ENCODE measurements around the gene CLPTM1.

CLPTM1 gene

GRCh38 chr19:45011959-45012358, 56.8 kb downstream of the CLPTM1 start:
- DNase-seq (ENCODE audit: low read depth), result no peak

DNA sequence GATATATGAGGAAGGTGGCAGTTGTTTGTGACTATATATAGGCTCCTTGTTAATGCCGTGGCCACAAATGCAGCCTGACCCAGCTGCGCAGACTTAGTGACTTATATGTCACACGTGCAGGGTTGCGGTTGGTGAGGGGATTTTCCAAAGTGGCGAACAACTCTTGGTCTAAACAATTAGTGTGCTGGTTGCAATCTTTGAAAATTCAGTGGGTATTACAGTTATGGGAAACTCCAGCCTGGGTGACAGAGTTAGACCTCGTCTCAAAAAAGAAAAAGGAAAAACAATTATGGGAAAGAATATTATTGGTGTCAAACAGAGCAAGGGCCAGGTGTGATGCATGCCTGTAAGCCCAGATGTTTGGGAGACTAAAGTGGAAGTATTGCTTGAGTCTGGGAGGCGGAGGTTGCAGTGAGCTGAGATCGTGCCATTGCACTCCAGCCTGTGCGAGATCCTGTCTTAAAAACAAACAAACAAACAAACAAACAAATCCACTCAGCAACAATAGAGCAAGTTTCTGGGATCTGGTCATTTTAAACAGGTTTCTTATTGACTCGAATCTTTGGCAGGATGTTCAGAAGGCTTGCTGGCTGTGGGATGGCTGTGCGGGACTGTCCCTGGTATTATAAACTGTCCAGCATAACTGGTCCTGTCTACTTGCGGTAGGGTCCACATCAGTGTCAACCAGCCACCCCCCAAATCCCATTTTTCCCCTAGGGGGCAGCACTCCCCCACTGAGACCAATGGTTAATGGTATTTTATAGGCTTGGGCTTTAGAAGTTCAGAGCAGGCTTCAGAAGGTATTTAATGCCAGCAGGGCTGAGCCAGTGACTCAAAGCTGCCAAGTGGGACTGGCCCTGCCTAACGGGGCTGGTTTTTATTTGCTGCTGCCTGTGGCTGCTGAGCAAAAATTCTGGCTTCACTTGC, 61.5 kb downstream of the CLPTM1 start:
- peak; percentile 42 for DNase-seq (ENCODE audit: low read depth)

GRCh38 chr19:45019187-45019586, 64.0 kb downstream of the CLPTM1 start:
- no peak for DNase-seq (ENCODE audit: low read depth)

DNA sequence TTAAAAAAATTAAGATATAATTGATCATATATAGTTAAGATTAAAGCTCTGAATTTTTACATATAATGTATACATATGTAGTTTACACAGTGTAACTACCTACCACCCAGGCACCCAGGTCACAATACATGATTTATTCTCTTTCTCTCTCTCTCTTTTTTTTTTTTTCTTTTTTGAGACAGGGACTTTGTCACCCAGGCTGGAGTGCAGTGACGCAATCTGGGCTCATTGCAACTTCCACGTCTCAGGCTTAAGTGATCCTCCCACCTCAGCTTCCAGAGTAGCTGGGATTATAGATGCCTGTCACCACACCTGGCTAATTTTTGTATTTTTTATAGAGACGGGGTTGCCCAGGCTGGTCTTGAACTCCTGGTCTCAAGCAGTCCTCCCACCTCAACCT, 64.9 kb downstream of the CLPTM1 start:
- no peak for DNase-seq (ENCODE audit: low read depth)

GRCh38 chr19:45021971-45022370, 66.8 kb downstream of the CLPTM1 start:
- DNase-seq (ENCODE audit: low read depth), result no peak

DNA sequence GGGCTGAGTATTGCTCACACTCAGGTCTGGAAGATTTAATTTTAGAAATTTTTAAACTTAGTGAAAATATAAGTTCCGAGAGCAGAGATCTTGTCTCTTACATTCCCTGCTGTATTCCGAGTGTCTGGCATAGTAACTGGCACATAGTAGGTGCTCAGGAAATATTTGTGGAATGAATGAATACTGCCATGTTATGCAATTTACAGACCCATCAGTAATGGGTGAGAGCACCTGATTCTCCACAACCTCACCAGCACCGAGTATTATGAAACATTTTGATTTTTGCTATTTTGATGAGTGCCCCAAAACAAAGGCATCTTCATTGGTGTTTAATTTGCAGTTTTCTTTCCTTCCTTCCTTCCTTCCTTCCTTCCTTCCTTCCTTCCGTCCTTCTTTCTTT, 67.9 kb downstream of the CLPTM1 start:
- no peak for DNase-seq (ENCODE audit: low read depth)

- no peak for DNase-seq (ENCODE audit: low read depth)
Observed at GRCh38 chr19:45025264-45025663, 70.1 kb downstream of the CLPTM1 start.

GRCh38 chr19:45027371-45027770, 72.2 kb downstream of the CLPTM1 start:
- no peak for DNase-seq (ENCODE audit: low read depth)

DNA sequence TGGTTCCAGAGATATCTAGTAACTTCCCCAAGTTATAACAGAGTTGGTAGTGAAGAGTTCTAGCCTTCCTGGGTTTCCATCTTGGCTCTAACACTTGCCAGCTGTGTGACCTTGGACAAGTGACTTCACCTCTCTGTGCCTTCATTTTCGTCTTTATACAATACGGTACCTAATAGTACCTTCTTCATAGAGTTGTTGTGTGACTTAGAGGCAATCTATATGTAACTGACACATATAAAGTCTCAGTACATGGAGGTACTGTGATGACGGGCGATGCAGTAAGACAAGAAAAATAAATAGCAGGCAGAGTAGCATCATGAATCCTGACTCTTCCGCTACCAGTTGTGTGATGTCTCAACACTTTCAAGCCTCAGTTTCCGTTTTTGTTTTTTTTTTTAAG, 75.6 kb downstream of the CLPTM1 start:
- no peak for DNase-seq (ENCODE audit: low read depth)

DNA sequence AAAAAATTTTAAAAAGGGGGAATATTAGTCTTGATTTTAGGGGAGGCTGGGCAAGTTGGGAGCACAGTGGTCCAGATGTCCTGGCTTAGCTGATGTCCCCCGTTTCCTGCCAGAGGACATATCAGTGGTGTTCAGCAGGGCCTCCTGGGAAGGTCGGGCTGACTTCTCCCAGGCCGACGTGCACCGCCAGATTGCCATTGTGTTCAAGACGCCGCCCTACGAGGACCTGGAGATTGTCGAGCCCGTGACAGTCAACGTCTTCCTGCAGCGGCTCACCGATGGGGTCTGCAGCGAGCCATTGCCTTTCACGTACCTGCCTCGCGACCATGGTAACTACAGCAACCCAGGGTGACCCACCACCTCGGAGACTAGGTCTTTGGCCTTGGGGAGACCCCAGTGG, 77.2 kb downstream of the CLPTM1 start:
- no peak for DNase-seq (ENCODE audit: low read depth)

GRCh38 chr19:45035755-45036154, 80.6 kb downstream of the CLPTM1 start:
- no peak for DNase-seq (ENCODE audit: low read depth)

DNA sequence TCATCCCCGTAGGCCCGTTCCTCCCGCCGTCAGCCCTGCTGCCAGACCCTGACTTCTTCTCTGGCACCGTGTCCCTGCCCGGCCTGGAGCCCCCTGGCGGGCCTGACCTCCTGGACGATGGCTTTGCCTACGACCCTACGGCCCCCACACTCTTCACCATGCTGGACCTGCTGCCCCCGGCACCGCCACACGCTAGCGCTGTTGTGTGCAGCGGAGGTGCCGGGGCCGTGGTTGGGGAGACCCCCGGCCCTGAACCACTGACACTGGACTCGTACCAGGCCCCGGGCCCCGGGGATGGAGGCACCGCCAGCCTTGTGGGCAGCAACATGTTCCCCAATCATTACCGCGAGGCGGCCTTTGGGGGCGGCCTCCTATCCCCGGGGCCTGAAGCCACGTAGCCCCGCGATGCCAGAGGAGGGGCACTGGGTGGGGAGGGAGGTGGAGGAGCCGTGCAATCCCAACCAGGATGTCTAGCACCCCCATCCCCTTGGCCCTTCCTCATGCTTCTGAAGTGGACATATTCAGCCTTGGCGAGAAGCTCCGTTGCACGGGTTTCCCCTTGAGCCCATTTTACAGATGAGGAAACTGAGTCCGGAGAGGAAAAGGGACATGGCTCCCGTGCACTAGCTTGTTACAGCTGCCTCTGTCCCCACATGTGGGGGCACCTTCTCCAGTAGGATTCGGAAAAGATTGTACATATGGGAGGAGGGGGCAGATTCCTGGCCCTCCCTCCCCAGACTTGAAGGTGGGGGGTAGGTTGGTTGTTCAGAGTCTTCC, 82.4 kb downstream of the CLPTM1 start:
- DNase-seq (ENCODE audit: low read depth), result no peak

DNA sequence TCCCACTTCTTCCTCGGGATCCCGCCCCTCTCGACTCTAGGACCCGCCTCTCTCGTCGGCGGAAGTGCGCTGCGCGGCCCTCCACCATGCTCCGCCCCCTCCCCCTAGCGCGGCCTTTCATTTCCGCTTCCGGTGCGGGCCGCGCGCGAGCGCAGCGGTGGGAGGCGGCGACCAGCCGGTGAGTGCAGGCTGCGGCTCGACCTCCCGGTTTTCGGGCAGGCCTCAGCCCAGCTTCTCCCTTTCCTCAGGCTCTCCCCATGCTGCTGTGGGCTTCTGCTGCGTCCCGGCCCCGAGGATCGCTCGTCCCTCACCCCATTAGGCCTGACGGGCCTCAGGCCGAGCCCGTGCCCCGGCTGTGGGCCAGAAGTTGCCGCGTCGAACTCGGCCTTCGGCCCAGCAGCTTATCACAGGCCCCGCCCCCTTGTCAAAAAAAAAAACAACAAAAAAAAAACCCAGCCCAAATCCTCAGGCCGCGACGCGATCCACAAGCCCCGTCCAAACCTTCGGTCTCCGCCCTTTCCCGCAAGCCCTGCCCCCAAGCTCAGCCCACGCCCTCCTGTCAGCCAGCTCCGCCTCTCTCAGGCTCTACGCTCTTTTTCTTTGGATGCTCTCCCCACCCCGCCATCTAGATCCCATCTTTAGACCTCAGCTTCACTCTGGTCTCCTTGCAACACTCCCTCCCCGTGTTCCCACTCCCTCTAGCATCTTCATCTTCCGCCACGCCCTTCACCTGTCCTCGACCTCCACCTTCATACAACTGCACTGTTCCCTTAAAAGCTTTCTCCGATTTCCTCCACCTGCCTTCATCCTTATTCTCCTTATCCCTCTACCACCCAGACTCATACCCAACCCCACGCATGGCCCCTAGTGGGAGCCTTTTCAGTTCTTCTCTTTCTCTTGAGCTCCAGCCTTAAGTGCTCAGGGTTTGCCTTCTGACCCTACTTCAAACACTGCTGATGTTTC, 84.0 kb downstream of the CLPTM1 start, which contains the start of gene CLASRP:
CLASRP (plus strand) TSS at position 115 of the 963 bp plus-strand sequence. CDS start 1,168 bp downstream, outside the sequence.
- peak; percentile 76 for DNase-seq (ENCODE audit: low read depth)

DNA sequence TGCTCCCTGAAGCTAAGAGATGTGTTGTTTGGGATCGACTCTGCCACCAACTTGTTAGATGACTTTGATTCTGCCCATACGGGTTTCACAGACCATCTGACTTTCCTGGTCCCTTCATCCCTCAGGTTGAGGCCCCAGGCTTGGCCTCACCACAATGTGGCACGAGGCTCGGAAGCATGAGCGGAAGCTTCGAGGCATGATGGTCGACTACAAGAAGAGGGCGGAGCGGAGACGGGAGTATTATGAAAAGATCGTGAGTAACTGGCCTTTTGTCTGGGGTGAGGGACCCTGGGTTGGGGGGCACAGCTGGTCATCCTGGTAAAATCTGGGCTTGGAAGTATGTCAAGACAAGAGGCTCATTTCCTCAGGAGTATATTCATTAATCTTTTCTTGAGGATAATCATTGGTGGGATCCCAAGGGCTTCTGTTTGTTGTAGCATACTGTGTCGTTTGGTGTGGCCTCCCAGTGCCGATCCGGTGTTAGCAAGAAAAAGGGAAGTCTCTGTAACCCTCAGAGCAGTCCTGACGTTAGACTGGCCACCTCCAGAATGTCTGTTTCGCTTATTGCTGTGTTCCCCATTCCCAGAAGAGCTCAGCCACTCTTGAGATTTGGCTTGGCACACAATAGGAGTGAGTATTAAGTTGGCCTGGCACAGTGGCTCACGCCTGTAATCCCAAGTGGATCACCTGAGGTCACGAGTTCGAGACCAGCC, 85.0 kb downstream of the CLPTM1 start:
- no peak for DNase-seq (ENCODE audit: low read depth)

GRCh38 chr19:45041125-45041524, 85.9 kb downstream of the CLPTM1 start:
- no peak for DNase-seq (ENCODE audit: low read depth)
